HepG2 (cell line): ENCODE data around the gene GSTM2. TPM values are rescaled to one million over a fixed set of nuclear protein-coding genes. Genes with fewer than 3 reads are reported as not detected.
A peak's percentile ranks its signal among the peaks of the same experiment; 100 is the strongest.

Experiments used
- ARID2 ChIP-seq: sonication (generic); formaldehyde crosslinking; IDR thresholded peaks from 2 replicates; pipeline ENCODE4 v1.8.1; 2022; ENCODE audit warnings: mild to moderate bottlenecking, missing genetic modification reagents, borderline replicate concordance
- ERF ChIP-seq: IDR thresholded peaks from 2 replicates; pipeline ENCODE4 v1.6.1; 2018; ENCODE audit warnings: missing biosample characterization, missing genetic modification reagents
- GPN1 ChIP-seq: sonication (generic); formaldehyde crosslinking; IDR thresholded peaks from 2 replicates; pipeline ENCODE4 v1.5.1; 2020; ENCODE audit warnings: missing genetic modification reagents, borderline replicate concordance
- GZF1 ChIP-seq: sonication (generic); formaldehyde crosslinking; IDR thresholded peaks from 2 replicates; pipeline ENCODE4 v1.5.1; 2020; ENCODE audit warnings: mild to moderate bottlenecking, missing genetic modification reagents
- IRF2 ChIP-seq: IDR thresholded peaks from 2 replicates; pipeline ENCODE4 v1.6.1; 2018; ENCODE audit warnings: missing genetic modification reagents, missing compliant biosample characterization
- KAT8 ChIP-seq: IDR thresholded peaks from 2 replicates; pipeline ENCODE4 v1.6.1; 2016; ENCODE audit warnings: missing genetic modification reagents, missing compliant biosample characterization
- LCORL ChIP-seq, 2 experiments: fragments of 450-650 bp in 1 of 2; sonication (generic) in 1 of 2; formaldehyde crosslinking in 1 of 2; IDR thresholded peaks; 2 replicates each; pipeline versions ENCODE4 v1.5.0 to v1.6.1; 2017 to 2020; ENCODE audit warnings: antibody characterized with exemption in 1 of 2, missing genetic modification reagents in 1 of 2
- MBD4 ChIP-seq: IDR thresholded peaks from 2 replicates; pipeline ENCODE4 v1.6.1; 2012; ENCODE audit warnings: low read length, inconsistent platforms, borderline replicate concordance
- NFE2L1 ChIP-seq: sonication (generic); formaldehyde crosslinking; IDR thresholded peaks from 2 replicates; pipeline ENCODE4 v1.4.0; 2020; ENCODE audit warnings: missing genetic modification reagents, mild to moderate bottlenecking, borderline replicate concordance
- PRMT3 ChIP-seq: sonication (generic); formaldehyde crosslinking; IDR thresholded peaks from 2 replicates; pipeline ENCODE4 v1.8.1; 2022; ENCODE audit warnings: low read depth, mild to moderate bottlenecking, moderate library complexity, missing genetic modification reagents, borderline replicate concordance
- RBM22 ChIP-seq: fragments of 200-400 bp; formaldehyde crosslinking; optimal IDR thresholded peaks from 2 replicates; pipeline ENCODE3; 2017; ENCODE audit warnings: mild to moderate bottlenecking, low read length, moderate library complexity
- SETDB1 ChIP-seq: sonication (generic); formaldehyde crosslinking; IDR thresholded peaks from 2 replicates; pipeline ENCODE4 v1.5.1; 2020; ENCODE audit warnings: missing genetic modification reagents, mild to moderate bottlenecking, borderline replicate concordance
- SRSF9 ChIP-seq: fragments of 200-400 bp; formaldehyde crosslinking; IDR thresholded peaks from 2 replicates; pipeline ENCODE4 v1.6.1; 2018; ENCODE audit warnings: borderline replicate concordance, mild to moderate bottlenecking, low read depth, low read length; ENCODE audit not compliant: insufficient read depth, poor library complexity, severe bottlenecking
- STAT5B ChIP-seq: sonication (generic); formaldehyde crosslinking; IDR thresholded peaks from 2 replicates; pipeline ENCODE4 v1.4.0; 2020; ENCODE audit warnings: missing genetic modification reagents
- THAP9 ChIP-seq: sonication (generic); formaldehyde crosslinking; IDR thresholded peaks from 2 replicates; pipeline ENCODE4; 2020; ENCODE audit warnings: missing genetic modification reagents, mild to moderate bottlenecking, borderline replicate concordance
- THRA ChIP-seq: sonication (generic); formaldehyde crosslinking; IDR thresholded peaks from 2 replicates; pipeline ENCODE4 v1.4.0; 2020; ENCODE audit warnings: missing genetic modification reagents, borderline replicate concordance
- ZFP91 ChIP-seq: sonication (generic); formaldehyde crosslinking; IDR thresholded peaks from 2 replicates; pipeline ENCODE4 v1.9.0; 2022; ENCODE audit warnings: missing genetic modification reagents, mild to moderate bottlenecking, borderline replicate concordance
- ZNF12 ChIP-seq: sonication (generic); formaldehyde crosslinking; IDR thresholded peaks from 2 replicates; pipeline ENCODE4 v1.5.0; 2020; ENCODE audit warnings: missing genetic modification reagents
- ZNF430 ChIP-seq: sonication (generic); formaldehyde crosslinking; IDR thresholded peaks from 2 replicates; pipeline ENCODE4 v1.9.0; 2021; ENCODE audit warnings: mild to moderate bottlenecking, missing genetic modification reagents
- ZNF703 ChIP-seq: sonication (generic); formaldehyde crosslinking; IDR thresholded peaks from 2 replicates; pipeline ENCODE4 v1.5.1; 2020; ENCODE audit warnings: missing genetic modification reagents, mild to moderate bottlenecking, moderate library complexity, borderline replicate concordance
- polyA plus RNA-seq, 8 experiments: library from polyadenylated mRNA; depleted of rRNA in 3 of 8; stranded (reverse) in 7 of 8; unstranded in 1 of 8; fragments of >200 nt; fragmentation: Illumina TruSeq in 4 of 8; extraction: Trizol in 4 of 8; gene quantifications; 2 replicates each; pipeline versions ENCODE4 v1.2.1 to v1.2.3, GENCODE V29; 2011 to 2016; ENCODE audit warnings: low read depth in 4 of 8, missing spikeins in 1 of 8, mixed read lengths in 1 of 8; ENCODE audit not compliant: insufficient read depth in 1 of 8
- total RNA-seq, 5 experiments: library from RNA; depleted of rRNA; stranded (reverse); fragments of >200 nt; fragmentation: Illumina TruSeq; extraction: Trizol; gene quantifications; 2 replicates each; pipeline ENCODE4 v1.2.3, GENCODE V29; 2016; ENCODE audit warnings: low read depth in 1 of 5

GSTM2 gene
- total and polyA plus RNA-seq, 2 of the 13 experiments (the other 11 are each of a cell fraction or from before 2014, with no cell fraction given) = 7.0 to 15.0 TPM

DNA sequence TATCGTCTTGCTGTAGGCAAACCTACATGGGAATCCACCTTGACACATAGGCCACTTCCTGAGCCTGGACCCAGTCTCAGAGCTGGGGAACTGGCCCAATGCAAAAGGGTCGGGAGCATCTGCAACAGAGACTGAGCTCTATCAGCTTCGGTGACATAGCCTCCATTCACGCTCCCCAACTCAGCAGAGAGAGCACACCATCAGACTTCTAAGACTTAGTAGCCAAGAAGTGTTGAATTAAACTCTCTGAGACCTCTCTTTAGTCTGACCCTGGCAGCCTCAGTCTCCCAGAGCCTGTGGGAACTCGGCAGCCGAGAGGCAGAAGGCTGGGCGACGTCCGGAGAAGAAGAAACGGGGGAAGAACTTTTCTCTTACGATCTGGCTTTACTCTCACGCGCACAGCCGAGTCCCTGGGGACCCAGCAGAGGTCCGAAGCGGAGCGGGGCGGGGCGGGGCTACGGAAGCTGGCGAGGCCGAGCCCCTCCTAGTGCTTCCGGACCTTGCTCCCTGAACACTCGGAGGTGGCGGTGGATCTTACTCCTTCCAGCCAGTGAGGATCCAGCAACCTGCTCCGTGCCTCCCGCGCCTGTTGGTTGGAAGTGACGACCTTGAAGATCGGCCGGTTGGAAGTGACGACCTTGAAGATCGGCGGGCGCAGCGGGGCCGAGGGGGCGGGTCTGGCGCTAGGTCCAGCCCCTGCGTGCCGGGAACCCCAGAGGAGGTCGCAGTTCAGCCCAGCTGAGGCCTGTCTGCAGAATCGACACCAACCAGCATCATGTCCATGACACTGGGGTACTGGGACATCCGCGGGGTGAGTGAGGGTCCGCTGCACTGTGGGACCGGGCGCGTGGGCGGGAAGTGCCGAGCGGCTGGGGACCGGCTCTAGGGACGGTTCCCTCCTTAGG is 12.0 kb upstream of the GSTM2 start, which contains the start of gene GSTM4 (continued):
- no peak for TF ChIP-seq GZF1 (CRISPR knock-in tag)
- no peak for TF ChIP-seq MBD4
- peak; percentile 30; the same call in 1 of the 2 replicates for TF ChIP-seq THRA (CRISPR knock-in tag)
- peak; percentile 21 for TF ChIP-seq IRF2 (CRISPR knock-in tag)
- no peak for TF ChIP-seq ZNF12 (CRISPR knock-in tag)
- no peak for TF ChIP-seq SRSF9
- no peak for TF ChIP-seq NFE2L1
- TF ChIP-seq PRMT3 (CRISPR knock-in tag) = no peak
- peak; percentile 93 for TF ChIP-seq ZNF430 (CRISPR knock-in tag)
- TF ChIP-seq RBM22 = no peak
- TF ChIP-seq ERF (CRISPR knock-in tag) = peak; percentile 73; the same call in 1 of the 2 replicates
- TF ChIP-seq THAP9 (CRISPR knock-in tag) = peak; percentile 50; the same call in 1 of the 2 replicates
- TF ChIP-seq SETDB1 (CRISPR knock-in tag) = no peak
- TF ChIP-seq ZFP91 (CRISPR knock-in tag) = peak; percentile 87
- TF ChIP-seq ARID2 (CRISPR knock-in tag) = 0 out of 2 replicates have a peak, but pooled peaks have one; percentile 63
- no peak for TF ChIP-seq ZNF703
- TF ChIP-seq KAT8 = peak; percentile 81
- no peak for TF ChIP-seq LCORL (IDR thresholded peaks at IDR 0.05)
- TF ChIP-seq LCORL (CRISPR knock-in tag; IDR thresholded peaks at IDR 0.05) = peak; percentile 56; the same call in 1 of the 2 replicates
- TF ChIP-seq STAT5B (CRISPR knock-in tag) = no peak
- TF ChIP-seq GPN1 (CRISPR knock-in tag) = no peak
